NOMO-1 treated with dmso at 0.1 percent for 144 hours (cell line): Measurements from ENCODE around the gene IL16.
A peak's percentile ranks its signal among the peaks of the same experiment; 100 is the strongest.
"Not testable (repeated sequence)": the region's sequence is repeated elsewhere in the genome, so short reads cannot be mapped to it uniquely, and the experiment has no call there.

Experiments used
- DNase-seq: peaks from one replicate; lab custom pipeline; 2025; ENCODE audit not compliant: unreplicated experiment; lab: John Stamatoyannopoulos, UW

IL16 gene

GRCh38 chr15:81309647-81310450 is 113.2 kb downstream of the IL16 start:
- DNase-seq: no peak

- no peak for DNase-seq
Observed at GRCh38 chr15:81310480-81310879, 113.8 kb downstream of the IL16 start.

DNA sequence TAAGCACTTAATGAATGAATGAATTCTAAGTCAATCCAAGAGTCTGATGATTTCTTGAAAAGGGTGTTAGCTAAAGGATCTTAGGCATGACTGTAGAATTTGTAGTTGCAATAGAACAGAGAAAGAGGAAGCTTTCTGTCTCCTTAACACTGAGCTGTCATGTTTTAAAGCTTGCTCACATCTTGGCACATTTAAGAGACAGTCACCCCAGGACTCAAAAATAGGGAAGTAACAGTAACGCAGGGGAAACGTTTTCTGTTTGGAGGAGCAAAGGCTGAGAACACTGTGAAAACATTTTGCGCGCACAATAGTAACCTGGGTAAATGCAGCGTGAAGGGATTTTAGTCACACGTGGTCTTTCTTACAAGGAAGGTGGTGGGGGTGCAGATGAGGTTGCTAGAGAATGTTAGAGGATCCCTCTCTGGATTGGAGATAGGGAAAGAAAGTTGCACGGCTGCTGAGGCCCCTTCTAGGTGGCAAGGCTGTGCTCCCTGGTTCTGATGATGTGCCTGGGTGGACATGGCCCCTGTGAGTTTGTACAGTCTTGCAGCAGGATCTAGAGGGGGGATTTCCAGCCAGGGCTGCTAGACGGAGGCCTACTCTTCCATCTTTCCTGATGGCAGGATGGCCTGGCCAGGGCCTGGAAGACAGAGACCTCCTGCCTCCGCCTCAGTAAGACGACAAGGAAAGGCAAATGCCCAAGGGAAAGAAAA is 115.2 kb downstream of the IL16 start:
- DNase-seq: peak; percentile 82

DNA sequence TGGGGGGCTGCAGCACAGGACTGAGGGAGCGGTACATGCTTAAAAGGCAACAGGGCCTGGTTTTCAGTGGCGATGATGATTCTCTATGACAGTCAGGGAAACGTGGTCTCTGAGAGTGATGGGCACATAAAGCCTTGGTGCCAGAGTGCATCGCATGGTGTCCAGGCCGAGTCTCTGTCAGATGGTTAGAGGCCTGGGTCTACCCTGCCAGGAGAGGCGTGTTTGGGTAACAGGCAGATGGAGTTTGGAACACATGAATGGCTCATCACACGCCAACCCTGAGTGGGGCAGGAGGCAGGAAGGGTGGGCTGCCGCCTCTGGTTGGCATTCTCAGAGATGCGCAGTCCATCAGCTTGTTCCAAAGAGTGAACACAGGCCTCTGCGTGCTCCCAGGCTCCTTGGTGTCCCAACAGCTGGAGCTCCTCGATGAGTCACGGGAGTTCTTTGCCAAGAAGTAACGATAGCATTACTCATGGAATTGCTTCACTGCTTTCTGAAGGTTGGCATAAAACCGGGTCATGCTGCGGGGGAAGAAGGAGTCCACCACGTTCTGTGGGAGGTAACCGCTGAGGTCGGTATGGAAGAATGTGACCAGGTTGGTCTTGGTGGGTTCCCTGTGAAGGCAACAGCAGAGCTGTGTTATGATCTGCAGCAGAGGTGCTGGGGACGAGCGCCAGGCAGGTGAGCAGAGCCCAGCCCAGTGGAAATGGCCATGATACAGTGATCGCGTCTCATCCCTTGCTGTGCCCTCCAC is 116.3 kb downstream of the IL16 start:
- peak; percentile 7 for DNase-seq

- DNase-seq: no peak
Observed at GRCh38 chr15:81313686-81314085, 117.0 kb downstream of the IL16 start.

DNA sequence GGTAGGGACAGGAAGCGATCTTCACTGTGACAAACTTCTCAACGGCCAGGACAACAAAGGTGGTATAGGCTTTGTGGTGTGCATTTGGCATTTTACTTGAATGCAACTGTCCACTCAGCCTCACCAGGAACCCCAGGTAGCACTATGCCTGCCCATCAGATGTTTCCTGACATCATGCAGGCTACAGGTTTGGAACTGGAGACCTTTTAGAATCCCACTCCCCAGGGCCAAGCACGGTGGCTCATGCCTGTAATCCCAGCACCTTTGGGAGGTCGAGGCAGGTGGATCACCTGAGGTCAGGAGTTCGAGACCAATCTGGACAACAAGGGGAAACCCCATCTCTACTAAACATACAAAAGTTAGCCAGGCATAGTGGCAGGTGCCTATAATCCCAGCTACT is 117.7 kb downstream of the IL16 start:
- DNase-seq: no peak

DNA sequence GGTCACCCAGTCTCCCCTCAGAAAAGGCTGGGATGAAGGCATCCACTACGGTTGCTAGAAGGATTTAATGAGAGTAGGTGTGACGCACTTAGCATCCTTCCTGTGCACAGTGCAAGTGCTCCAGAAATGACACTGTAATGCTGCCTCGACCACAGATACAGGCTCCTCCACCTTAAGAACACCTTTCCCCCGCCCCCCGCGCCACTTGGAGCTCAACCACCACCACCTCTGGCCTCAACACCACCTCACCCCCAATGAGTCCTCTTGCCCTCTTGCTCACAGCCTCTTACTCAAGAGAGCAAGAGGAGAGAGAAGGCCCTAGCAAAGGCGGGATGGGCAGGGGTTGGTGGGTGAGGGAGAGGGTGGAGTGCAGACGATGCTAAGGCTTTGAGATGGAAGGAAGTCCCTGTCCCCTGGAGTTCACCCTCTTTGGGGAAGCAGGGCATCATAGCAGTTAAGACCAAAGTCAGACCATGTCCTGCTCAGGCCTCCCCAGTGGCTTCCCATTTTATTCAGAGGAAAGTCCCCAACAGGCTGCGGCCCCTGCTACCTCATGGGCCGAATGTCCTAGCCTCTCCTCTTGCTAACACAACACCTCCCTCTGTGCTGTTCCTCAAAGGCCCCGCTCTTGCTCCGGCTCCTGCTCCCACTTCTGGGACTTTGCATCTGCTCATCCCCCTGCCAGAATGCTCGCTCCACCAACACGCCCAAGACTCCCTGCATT is 118.9 kb downstream of the IL16 start:
- no peak for DNase-seq

- no peak for DNase-seq
Observed at GRCh38 chr15:81316267-81316666, 119.6 kb downstream of the IL16 start.

- no peak for DNase-seq
Observed at GRCh38 chr15:81317642-81318017, 121.0 kb downstream of the IL16 start.

DNA sequence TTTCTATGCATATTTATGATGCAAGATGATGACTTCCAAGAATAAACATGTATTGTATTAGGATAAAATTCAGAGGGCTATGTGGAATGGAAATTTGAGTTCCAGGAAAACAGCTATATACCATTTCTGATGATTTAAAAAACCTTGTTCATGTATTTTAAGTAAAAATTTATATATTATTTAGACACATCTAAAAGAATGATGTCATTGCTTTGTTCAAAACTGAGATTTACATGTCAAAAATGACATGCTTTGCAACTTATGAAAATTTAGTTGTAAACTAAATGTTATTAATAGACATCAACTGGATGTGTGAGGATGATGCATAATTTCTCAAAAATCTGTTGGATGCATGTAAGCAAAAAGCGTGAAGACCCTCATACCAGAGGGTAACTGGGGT is 125.0 kb downstream of the IL16 start:
- DNase-seq: no peak

DNA sequence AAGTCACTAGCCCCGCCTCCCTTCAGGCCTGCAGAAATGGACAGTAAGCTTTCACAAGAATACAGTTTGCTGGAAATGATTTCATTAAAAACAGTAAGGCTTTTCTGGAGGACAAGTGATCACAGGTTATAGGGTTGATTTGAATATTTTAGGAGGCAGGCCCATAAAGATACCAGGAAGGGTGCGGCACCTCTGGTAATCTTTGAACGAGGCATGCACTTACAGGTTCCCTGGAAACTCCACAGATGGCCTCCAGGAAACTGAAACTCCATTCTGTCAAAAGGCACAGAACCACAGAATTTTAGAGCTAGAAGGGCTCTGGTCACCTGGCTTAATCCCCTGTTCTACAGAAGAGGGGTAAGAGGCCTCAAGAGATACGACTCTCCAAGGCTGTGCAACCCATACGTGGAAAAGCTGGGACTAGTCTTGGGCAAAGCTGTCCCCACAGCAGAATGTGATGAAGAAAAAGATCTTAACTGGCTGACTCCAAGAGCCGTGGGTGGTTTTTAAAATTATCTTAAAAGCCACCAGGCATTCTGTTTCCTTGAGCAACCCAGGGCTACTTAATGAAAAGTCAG is 126.1 kb downstream of the IL16 start:
- no peak for DNase-seq

DNA sequence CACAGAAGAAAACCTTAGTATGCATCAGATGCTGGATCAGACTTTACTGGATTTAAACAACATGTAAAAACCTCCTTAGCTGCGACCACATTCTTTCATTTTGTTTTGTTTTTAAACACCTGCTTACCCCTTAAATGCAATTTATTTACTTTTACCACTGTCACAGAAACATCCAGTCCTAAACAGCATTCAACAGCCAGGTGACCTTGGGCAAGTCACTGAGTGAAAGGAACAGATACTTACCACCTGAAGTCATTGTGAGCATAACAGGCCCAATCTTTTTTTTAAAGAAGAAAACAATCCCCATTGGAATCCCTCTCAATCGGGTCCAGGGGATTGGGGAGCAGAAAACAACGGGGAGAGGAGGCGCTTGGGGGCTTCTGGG is 126.9 kb downstream of the IL16 start:
- no peak for DNase-seq

DNA sequence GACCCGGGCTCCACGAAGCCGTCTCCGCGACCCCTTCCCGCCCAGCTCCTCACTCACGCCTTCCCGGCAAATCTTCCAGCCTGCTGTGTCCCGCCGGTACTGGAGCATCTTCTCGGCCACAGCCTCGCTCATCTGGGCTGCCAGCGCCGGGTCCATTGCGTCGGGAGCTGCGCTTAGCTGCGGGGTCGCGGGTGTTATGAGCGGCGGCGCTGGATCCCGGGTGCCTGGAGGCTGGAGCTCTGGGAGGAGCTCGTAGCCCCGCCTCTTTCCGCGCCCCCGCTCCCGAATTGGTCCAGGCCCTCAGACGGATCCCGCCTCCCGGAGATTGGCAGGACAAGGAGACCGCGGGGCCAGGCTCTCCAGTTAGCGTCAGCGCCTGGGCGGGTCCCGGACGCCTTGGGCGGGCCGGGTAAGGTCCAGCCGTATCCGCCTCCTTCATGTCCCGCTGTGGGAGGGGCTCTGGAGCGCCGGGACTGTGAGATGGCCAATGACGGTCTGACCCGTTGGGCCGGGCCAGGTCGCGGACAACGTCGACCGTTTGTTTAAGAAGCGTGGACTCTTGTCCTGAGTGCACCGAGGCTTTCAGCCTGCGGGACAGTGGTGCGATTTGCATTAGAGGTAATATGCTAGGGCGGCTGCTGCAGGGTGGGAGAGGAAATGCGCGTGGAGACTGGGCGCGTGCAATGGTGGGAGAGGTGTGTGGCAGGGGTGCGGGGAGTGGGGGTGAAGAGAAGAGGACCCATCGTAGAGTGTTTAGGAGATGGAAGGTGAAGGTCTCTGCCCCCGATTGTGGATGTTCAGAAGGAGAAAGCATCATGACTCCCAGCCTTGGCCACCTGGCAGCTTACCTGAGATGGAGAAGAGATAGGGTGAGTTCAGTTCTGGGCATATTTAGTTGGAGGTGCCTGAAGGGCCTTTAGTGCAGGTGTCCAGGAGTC is 127.5 kb downstream of the IL16 start, which contains the start of gene STARD5:
TSS of gene STARD5 (minus strand) at position 198 of the 938 bp plus-strand sequence. CDS start at position 156, 42 bp downstream.
- DNase-seq: peak; percentile 97

- DNase-seq: no peak
Observed at GRCh38 chr15:81326466-81327212, 130.0 kb downstream of the IL16 start.

DNA sequence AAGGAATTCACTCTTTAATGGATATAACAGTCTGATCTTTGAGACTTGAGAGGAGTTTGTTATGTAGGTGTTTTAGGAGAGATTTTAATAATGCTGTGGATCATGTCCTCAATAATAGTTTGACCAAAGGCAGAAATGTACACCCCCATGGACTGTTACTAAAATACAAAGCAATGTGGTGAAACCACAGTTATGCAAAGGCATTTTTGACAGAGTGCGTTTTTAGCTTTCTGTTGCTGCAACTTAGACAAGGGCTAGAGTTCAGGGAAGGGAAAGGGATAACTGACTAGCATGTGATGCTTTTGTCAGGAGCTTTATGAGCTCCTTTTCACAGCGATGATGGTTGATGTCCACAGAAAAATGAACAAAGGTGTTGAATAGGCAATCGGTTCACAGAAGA is 130.8 kb downstream of the IL16 start:
- DNase-seq: no peak

GRCh38 chr15:81329446-81329845 is 132.8 kb downstream of the IL16 start:
- no peak for DNase-seq

DNA sequence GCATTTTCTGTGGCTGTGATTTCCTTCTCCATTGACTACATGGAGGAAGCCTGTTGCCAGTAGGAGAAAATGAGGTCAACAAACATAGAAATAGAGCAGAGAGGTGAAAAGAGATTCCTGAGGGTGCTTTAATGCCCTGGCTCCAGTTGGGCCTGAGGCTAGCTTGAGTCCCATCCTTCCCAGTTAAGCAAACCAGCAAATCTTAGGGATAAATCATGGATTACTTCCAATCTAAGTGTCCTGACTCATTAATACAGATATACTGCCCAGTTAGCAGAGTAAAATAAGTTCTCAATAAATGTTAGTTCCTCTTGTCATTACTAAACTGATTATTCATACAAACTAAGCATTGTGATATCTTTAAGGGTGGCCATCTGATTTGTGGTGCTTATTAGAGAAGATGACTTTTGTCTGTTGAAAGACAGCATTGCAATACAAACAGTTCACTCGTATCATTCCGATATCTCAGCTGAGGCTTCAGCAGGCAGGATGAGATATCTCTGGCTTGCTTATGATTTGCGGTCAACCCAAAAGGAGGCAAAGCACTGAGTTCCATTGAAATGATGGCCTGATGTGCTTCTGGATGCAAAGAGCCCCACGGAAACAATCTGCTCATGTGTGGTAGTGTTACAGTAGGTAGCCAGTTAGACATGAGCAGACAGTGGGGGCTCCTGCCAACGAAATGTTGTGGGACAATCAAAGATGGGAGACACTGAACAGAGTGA is 133.8 kb downstream of the IL16 start:
- no peak for DNase-seq

DNA sequence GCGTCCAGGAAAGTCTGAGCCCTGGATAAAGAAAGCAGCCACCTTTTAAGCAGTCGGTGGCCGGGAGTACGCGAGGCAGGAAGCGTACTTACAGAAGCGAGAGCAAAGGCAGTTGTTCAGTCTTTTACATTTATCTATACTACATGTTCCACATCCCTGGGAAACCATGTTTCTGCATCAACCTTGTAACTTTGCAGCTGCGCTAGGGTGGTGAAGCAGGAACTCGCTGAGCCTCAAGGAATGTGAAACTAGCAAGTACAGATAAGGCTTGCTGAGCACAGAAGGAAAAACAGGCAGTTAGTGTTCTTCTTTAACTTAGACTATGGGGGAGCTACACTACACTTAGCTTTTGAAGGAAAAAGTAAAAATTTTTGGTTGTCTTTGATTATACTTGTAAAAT is 134.5 kb downstream of the IL16 start:
- DNase-seq: not testable (repeated sequence)
